ENCODE measurements around the gene UNC5C. TPM values are rescaled to one million over a fixed set of nuclear protein-coding genes. Genes with fewer than 3 reads are reported as not detected.

UNC5C gene
- total and polyA plus RNA-seq, 2 of the 8 experiments (the other 6 are each of a cell fraction or from before 2014, with no cell fraction given) = 0.30 to 1.3 TPM

GRCh38 chr4:95360256-95360903 is 188.4 kb downstream of the UNC5C start:
- no peak overlapping the region for H3K18ac ChIP-seq (ENCODE audit: extremely low read depth, low read length)
- no peak overlapping the region for H3K9ac ChIP-seq (replicated peaks in 1 of 4; ENCODE audit: extremely low read depth in 1 of 4, low read depth in 3 of 4, low read length in 3 of 4)
- ChIA-PET POLR2A (ENCODE audit: partially characterized antibody) (no interaction called here), CTCF (ENCODE audit: partially characterized antibody) (no interaction called here)
- H4K8ac ChIP-seq (ENCODE audit: extremely low read depth, insufficient read depth, low read length) = no peak overlapping the region
- H3K4ac ChIP-seq (replicated peaks; ENCODE audit: insufficient read length, low read depth, low read length) = no peak overlapping the region
- no peaks in the 10 kb centered on the region for H3K23me2 ChIP-seq (ENCODE audit: low read depth, low read length)
- 94% methylated on average over 3 of the region's 3 CpGs; no CpG with 5 or more reads in 1 of the 2 experiments for WGBS, 2 experiments (ENCODE audit: extremely low coverage in 1 of 2, insufficient coverage in 1 of 2, insufficient read length in 1 of 2, insufficient replicate concordance in 2 of 2, low coverage in 1 of 2, low lambda C conversion rate in 2 of 2, missing lambda C conversion rate in 1 of 2)
- no peaks in the 10 kb centered on the region for H3K79me2 ChIP-seq (ENCODE audit: control insufficient read depth in 1 of 2, insufficient read depth in 2 of 2, low read length in 2 of 2)
- no peak overlapping the region for H3K4me2 ChIP-seq (ENCODE audit: insufficient read depth in 1 of 2, low read depth in 2 of 2, low read length in 2 of 2)
- H3K4me3 ChIP-seq (ENCODE audit: extremely low read depth in 1 of 4, insufficient read depth in 2 of 4, low read depth in 3 of 4, low read length in 4 of 4) = no peak overlapping the region
- no peak overlapping the region for H4K91ac ChIP-seq (replicated peaks; ENCODE audit: insufficient read length, low read length)
- FAIRE-seq (no peak), DNase-seq (ENCODE audit: low read depth in 1 of 2, low spot score in 2 of 2) (no peak)
- H2AK5ac ChIP-seq (ENCODE audit: low read depth, low read length) = no peak overlapping the region
- no peak overlapping the region for H2AFZ ChIP-seq (ENCODE audit: low read length)
- H4K20me1 ChIP-seq (replicated peaks in 1 of 2; ENCODE audit: control insufficient read depth in 1 of 2, insufficient read depth in 2 of 2, low read length in 2 of 2) = no peaks in the 10 kb centered on the region
- H2BK12ac ChIP-seq (ENCODE audit: low read depth, low read length) = no peak overlapping the region
- no peak overlapping the region for H2BK120ac ChIP-seq (replicated peaks; ENCODE audit: low read depth, low read length)
- no peaks in the 10 kb centered on the region for H3K9me3 ChIP-seq (ENCODE audit: insufficient read depth in 2 of 2, low read depth in 1 of 2, low read length in 1 of 2)
- H2BK5ac ChIP-seq (ENCODE audit: low read depth, low read length) = no peak overlapping the region
- H4K5ac ChIP-seq (ENCODE audit: insufficient read length, low read depth, low read length) = no peak overlapping the region
- TF ChIP-seq SUZ12 (IDR thresholded peaks at IDR 0.05; ENCODE audit: low read length) (no peak), CHD1 (IDR thresholded peaks at IDR 0.05; ENCODE audit: low read depth, low read length) (no peak), HDAC6 (IDR thresholded peaks at IDR 0.05; ENCODE audit: low read depth, low read length) (no peak), YY1 (IDR thresholded peaks at IDR 0.05; ENCODE audit: low read depth, low read length) (no peak), SIN3A (conservative IDR thresholded peaks at IDR 0.05 in 1 of 2, IDR thresholded peaks at IDR 0.05 in 1 of 2; ENCODE audit: low read depth in 1 of 2, low read length in 2 of 2) (no peak), CHD2 (IDR thresholded peaks at IDR 0.05; ENCODE audit: low read length) (no peak), ZNF274 (IDR thresholded peaks at IDR 0.05; ENCODE audit: borderline replicate concordance, extremely low read depth, low read length) (no peak)
- no peak overlapping the region for H3K56ac ChIP-seq (replicated peaks; ENCODE audit: insufficient read length, low read depth, low read length)
- peaks cover 0 to 2% (median 0%) of the 10 kb centered on the region in 4 experiments; a peak in 1 of 7 replicates for H3K4me1 ChIP-seq (replicated peaks in 1 of 4; ENCODE audit: control insufficient read depth in 3 of 4, insufficient read depth in 4 of 4, low read length in 3 of 4)
- no peak overlapping the region for H2BK20ac ChIP-seq (ENCODE audit: low read length)
- H3K27ac ChIP-seq (ENCODE audit: low read depth, low read length) = no peak overlapping the region
- no peaks in the 10 kb centered on the region for H3K36me3 ChIP-seq (ENCODE audit: control insufficient read depth in 2 of 4, insufficient read depth in 4 of 4, low read length in 3 of 4)
- no peaks in the 10 kb centered on the region for H3K27me3 ChIP-seq (replicated peaks in 1 of 4; ENCODE audit: control insufficient read depth in 3 of 4, extremely low read depth in 1 of 4, insufficient read depth in 3 of 4, low read length in 3 of 4)
- H3K79me1 ChIP-seq (ENCODE audit: low read depth, low read length) = no peaks in the 10 kb centered on the region
- no peak overlapping the region for H3K23ac ChIP-seq (ENCODE audit: insufficient read length)
- H3K14ac ChIP-seq (ENCODE audit: insufficient read length) = no peak overlapping the region
- no peak overlapping the region for H2BK15ac ChIP-seq (ENCODE audit: low read length)
